OCI-LY7 (cell line): ENCODE data around the gene CCT6A.

Source experiments
- CTCF ChIP-seq: fragments of 200-600 bp; sonication (generic); conservative IDR thresholded peaks from 2 replicates; pipeline ENCODE4 v1.5.1; 2014; ENCODE audit warnings: mild to moderate bottlenecking, antibody characterized with exemption, low read length, moderate library complexity, mixed read lengths
- EZH2phosphoT487 ChIP-seq: fragments of 200-600 bp; sonication (generic); IDR thresholded peaks from 2 replicates; pipeline ENCODE4 v1.6.1; 2018; ENCODE audit warnings: low read depth, borderline replicate concordance, mild to moderate bottlenecking, mixed run types, antibody characterized with exemption, low read length, moderate library complexity, mixed read lengths

DNA sequence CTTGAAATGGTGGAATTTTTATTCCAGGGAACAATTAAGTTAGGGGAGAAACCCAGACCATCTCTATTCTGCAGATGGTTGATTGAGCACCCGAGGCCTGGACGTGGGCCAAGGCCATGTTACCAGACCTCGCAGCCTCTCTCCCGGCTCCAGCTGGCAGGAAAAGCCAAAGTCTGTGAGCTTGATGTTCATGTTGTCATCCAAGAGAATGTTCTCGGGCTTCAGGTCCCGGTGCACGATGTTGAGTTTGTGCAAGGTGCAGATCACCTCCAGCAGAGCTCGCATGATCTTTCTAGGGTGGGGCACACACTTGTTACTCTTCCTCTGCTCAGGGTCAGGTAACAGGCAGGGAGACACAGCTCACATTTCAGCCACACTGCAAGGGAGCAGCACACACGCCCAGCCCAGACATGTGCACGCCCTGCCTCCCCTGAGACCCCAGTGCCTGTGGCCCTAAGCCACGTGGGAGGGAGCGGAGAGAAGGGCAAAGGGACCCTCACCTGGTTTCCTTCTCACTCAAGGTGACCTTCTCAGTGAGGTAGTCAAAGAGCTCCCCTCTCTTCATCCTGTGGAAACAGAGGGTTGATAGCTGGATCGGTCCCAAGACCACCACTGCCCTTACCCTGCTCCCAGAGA is 31.7 kb downstream of the CCT6A start:
- TF ChIP-seq CTCF (no peak), EZH2phosphoT487 (no peak)
